Measurements from ENCODE around the gene SLC26A1. TPM values are rescaled to one million over a fixed set of nuclear protein-coding genes. Genes with fewer than 3 reads are reported as not detected.
A peak's percentile ranks its signal among the peaks of the same experiment; 100 is the strongest.

The SLC26A1 gene
- total and polyA plus RNA-seq, 2 of the 13 experiments (the other 11 are each of a cell fraction or from before 2014, with no cell fraction given), result 5.4 to 22.9 TPM

GRCh38 chr4:997375-998071, 4.3 kb upstream of the SLC26A1 start (continued):
- no peak for TF ChIP-seq PATZ1 (CRISPR knock-in tag; IDR thresholded peaks at IDR 0.05)
- TF ChIP-seq BCLAF1 (IDR thresholded peaks at IDR 0.05), result no peak
- TF ChIP-seq THAP11 (CRISPR knock-in tag; IDR thresholded peaks at IDR 0.05), result no peak
- no peak for TF ChIP-seq MTF1 (CRISPR knock-in tag; IDR thresholded peaks at IDR 0.05)
- no peak for TF ChIP-seq ZFYVE20 (CRISPR knock-in tag; IDR thresholded peaks at IDR 0.05; ENCODE audit: borderline replicate concordance, low read depth)
- no peak for TF ChIP-seq ZBTB14 (CRISPR knock-in tag; IDR thresholded peaks at IDR 0.05)
- no peak for TF ChIP-seq GZF1 (CRISPR knock-in tag; IDR thresholded peaks at IDR 0.05)
- no peak for TF ChIP-seq HMGXB3 (CRISPR knock-in tag; IDR thresholded peaks at IDR 0.05; ENCODE audit: borderline replicate concordance)
- no peak for TF ChIP-seq ZNF569 (CRISPR knock-in tag; IDR thresholded peaks at IDR 0.05; ENCODE audit: borderline replicate concordance)
- TF ChIP-seq AGO2 (optimal IDR thresholded peaks at IDR 0.05; ENCODE audit: low read depth, low read length), result peak; percentile 44
- no peak for TF ChIP-seq MAZ (IDR thresholded peaks at IDR 0.05; ENCODE audit: borderline replicate concordance, low read depth, low read length)
- 0 out of 2 replicates have a peak, but pooled peaks have one; percentile 24 for TF ChIP-seq MAZ (CRISPR knock-in tag; IDR thresholded peaks at IDR 0.05; ENCODE audit: low read depth)
- TF ChIP-seq AGO1 (IDR thresholded peaks at IDR 0.05; ENCODE audit: low read depth, low read length, poor library complexity, severe bottlenecking), result peak; percentile 78
- no peak for TF ChIP-seq ZNF331 (CRISPR knock-in tag; IDR thresholded peaks at IDR 0.05)
- TF ChIP-seq DBP (CRISPR knock-in tag; IDR thresholded peaks at IDR 0.05; ENCODE audit: not compliant biosample characterization), result no peak
- TF ChIP-seq SAP130 (CRISPR knock-in tag; IDR thresholded peaks at IDR 0.05; ENCODE audit: low read depth), result 0 out of 2 replicates have a peak, but pooled peaks have one; percentile 4

All from HepG2 (cell line).